ENCODE measurements around the gene ICE2. TPM values are rescaled to one million over a fixed set of nuclear protein-coding genes. Genes with fewer than 3 reads are reported as not detected.

Gene ICE2
- total RNA-seq, 1 experiment from 2014 or later = 76.5 TPM

DNA sequence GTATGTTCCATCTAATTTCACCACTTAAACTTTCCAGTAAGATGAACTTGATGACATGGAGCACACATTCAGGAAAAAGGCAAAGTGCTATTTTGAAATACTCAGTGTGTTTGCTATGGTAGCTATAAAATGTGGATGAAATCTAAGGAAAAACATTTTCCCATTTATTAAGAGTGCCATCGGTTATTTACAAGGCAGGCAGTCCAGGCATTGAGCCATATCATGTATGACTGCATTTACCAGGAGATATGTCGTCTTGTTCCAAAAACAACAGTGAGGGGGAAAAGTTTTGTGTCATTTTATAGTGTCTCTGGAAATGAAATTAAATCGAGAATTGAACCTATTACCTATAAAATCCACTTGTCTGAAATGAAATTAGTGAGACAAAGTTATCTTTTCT is 94.9 kb downstream of the ICE2 start:
- TF ChIP-seq, protein P1, sequence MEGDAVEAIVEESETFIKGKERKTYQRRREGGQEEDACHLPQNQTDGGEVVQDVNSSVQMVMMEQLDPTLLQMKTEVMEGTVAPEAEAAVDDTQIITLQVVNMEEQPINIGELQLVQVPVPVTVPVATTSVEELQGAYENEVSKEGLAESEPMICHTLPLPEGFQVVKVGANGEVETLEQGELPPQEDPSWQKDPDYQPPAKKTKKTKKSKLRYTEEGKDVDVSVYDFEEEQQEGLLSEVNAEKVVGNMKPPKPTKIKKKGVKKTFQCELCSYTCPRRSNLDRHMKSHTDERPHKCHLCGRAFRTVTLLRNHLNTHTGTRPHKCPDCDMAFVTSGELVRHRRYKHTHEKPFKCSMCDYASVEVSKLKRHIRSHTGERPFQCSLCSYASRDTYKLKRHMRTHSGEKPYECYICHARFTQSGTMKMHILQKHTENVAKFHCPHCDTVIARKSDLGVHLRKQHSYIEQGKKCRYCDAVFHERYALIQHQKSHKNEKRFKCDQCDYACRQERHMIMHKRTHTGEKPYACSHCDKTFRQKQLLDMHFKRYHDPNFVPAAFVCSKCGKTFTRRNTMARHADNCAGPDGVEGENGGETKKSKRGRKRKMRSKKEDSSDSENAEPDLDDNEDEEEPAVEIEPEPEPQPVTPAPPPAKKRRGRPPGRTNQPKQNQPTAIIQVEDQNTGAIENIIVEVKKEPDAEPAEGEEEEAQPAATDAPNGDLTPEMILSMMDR (conservative IDR thresholded peaks at IDR 0.05; ENCODE audit: low read depth, low read length) = no peak
- TF ChIP-seq EZH2 (IDR thresholded peaks at IDR 0.05; ENCODE audit: borderline replicate concordance, low read depth, low read length, poor library complexity, severe bottlenecking) = no peak
- intact Hi-C loops (cut with micrococcal nuclease; ENCODE audit: unreplicated experiment) = no loop called here
- Histone ChIP-seq H3K4me1 (ENCODE audit: insufficient read depth, low read length, poor library complexity, severe bottlenecking) (peaks cover 41% of the 10 kb centered on the region), H3K27me3 (replicated peaks; ENCODE audit: insufficient read depth, low read depth, low read length, poor library complexity) (no peaks in the 10 kb centered on the region), H3K9me3 (ENCODE audit: low read depth, low read length, poor library complexity, severe bottlenecking) (no peaks in the 10 kb centered on the region), H3K4me3 (ENCODE audit: low read depth, low read length, poor library complexity, severe bottlenecking) (no peak overlapping the region), H3K27ac (ENCODE audit: low read depth, low read length, poor library complexity, severe bottlenecking) (peak overlapping the region; percentile 25), H3K36me3 (ENCODE audit: insufficient read depth, low read length, poor library complexity, severe bottlenecking) (peaks cover 35% of the 10 kb centered on the region)
- CTCF ChIA-PET = no interaction called here
- no TSS peak for BruUV-seq (replicated peaks)
- POLR2A ChIA-PET (ENCODE audit: low non-redundant PET) = no interaction called here
- no peak for DNase-seq (ENCODE audit: low spot score)

DNA sequence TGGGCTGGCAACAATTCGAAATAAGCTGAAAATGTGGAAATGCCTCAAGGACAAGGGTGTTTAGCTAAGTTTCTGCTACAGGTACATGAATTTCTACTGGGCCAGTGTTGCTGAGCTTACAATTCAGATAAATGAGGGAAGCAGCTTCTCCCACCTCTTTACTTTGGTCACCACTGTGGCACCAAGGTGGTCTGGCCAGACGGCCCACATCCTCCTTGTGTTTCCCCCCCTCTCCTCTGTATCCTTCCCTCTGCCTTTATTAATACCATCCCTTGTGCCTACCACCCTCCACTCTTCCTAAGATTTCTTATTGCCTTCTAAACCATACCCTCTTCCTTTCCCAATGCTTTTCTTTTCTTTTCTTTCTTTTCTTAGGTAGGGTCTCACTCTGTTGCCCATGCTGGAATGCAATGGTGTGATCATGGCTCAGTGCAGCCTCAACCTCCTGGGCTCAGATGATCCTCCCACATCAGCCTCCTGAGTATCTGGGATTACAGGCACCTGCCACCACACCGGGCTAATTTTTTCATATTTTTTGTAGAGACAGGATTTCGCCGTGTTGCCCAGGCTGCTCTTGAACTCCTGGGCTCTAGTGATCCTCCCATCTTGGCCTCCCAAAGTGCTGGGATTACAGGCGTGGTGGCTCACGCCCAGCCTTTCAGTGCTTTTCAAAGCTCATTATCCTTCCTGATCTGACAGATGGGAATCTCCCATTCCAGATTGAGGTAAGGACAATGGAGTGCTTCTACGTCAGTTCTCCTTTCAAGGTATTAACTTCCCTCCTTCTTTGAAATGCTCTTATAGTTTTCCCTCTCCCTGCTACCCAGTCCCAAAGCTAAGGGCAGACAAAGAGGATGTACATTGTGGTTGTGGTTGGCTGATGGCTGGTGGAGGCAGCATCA is 95.9 kb downstream of the ICE2 start:
- ChIA-PET CTCF (no interaction called here), POLR2A (ENCODE audit: low non-redundant PET) (interaction anchor here (0.7 kb wide), 1 partner anchor 19 kb away, joined by 3 read pairs; no protein-coding TSS in a partner anchor)
- Histone ChIP-seq H3K27me3 (replicated peaks; ENCODE audit: insufficient read depth, low read depth, low read length, poor library complexity) (no peaks in the 10 kb centered on the region), H3K36me3 (ENCODE audit: insufficient read depth, low read length, poor library complexity, severe bottlenecking) (peaks cover 38% of the 10 kb centered on the region), H3K4me3 (ENCODE audit: low read depth, low read length, poor library complexity, severe bottlenecking) (no peak overlapping the region), H3K9me3 (ENCODE audit: low read depth, low read length, poor library complexity, severe bottlenecking) (no peaks in the 10 kb centered on the region), H3K4me1 (ENCODE audit: insufficient read depth, low read length, poor library complexity, severe bottlenecking) (peaks cover 40% of the 10 kb centered on the region), H3K27ac (ENCODE audit: low read depth, low read length, poor library complexity, severe bottlenecking) (peak overlapping the region; percentile 14)
- intact Hi-C loops (cut with micrococcal nuclease; ENCODE audit: unreplicated experiment) = no loop called here
- BruUV-seq (replicated peaks) = no TSS peak
- TF ChIP-seq, protein P1 (conservative IDR thresholded peaks at IDR 0.05; ENCODE audit: low read depth, low read length) = no peak
- no peak for TF ChIP-seq EZH2 (IDR thresholded peaks at IDR 0.05; ENCODE audit: borderline replicate concordance, low read depth, low read length, poor library complexity, severe bottlenecking)
- no peak for DNase-seq (ENCODE audit: low spot score)

DNA sequence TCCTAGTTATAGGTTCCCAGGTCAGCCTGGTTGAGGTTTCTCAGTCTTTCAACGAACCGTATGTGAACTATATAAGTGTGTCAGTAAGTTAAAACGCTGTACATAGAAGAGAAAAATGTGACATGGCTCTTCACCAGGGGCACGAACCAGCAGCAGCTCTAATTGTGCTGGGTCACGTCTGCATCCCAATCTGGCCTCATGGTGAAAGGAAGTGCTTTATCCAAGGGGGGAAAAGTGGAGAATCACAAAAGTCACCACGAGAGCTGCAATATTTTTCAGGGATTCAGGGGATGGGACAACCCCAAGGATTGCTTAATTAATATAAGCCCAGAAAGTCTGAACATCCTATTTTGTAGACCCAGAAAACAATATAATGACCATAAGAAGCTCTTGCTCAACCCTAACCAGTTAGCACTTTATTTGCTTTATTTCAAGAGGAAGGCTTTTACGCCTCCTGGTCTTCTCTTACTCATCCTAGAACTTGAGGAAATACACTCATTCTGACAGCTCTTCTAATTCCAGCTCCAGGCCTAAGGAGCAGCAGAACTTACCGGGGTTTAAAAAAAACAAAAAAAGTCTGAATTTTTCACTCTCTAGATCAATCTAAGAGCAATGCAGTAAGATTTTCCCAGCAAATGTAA is 97.7 kb downstream of the ICE2 start:
- no TSS peak for BruUV-seq (replicated peaks)
- H3K27ac ChIP-seq (ENCODE audit: low read depth, low read length, poor library complexity, severe bottlenecking) = peak overlapping the region; percentile 5
- TF ChIP-seq EZH2 (IDR thresholded peaks at IDR 0.05; ENCODE audit: borderline replicate concordance, low read depth, low read length, poor library complexity, severe bottlenecking) = no peak
- TF ChIP-seq, protein P1 (conservative IDR thresholded peaks at IDR 0.05; ENCODE audit: low read depth, low read length) = no peak
- intact Hi-C loops (cut with micrococcal nuclease; ENCODE audit: unreplicated experiment) = no loop called here
- H3K4me1 ChIP-seq (ENCODE audit: insufficient read depth, low read length, poor library complexity, severe bottlenecking) = peaks cover 42% of the 10 kb centered on the region
- POLR2A ChIA-PET (ENCODE audit: low non-redundant PET) = no interaction called here
- H3K27me3 ChIP-seq (replicated peaks; ENCODE audit: insufficient read depth, low read depth, low read length, poor library complexity) = no peaks in the 10 kb centered on the region
- H3K4me3 ChIP-seq (ENCODE audit: low read depth, low read length, poor library complexity, severe bottlenecking) = no peak overlapping the region
- H3K36me3 ChIP-seq (ENCODE audit: insufficient read depth, low read length, poor library complexity, severe bottlenecking) = peaks cover 52% of the 10 kb centered on the region
- CTCF ChIA-PET = no interaction called here
- H3K9me3 ChIP-seq (ENCODE audit: low read depth, low read length, poor library complexity, severe bottlenecking) = no peaks in the 10 kb centered on the region
- no peak for DNase-seq (ENCODE audit: low spot score)
